ENCODE measurements around the gene IFT20. TPM values are rescaled to one million over a fixed set of nuclear protein-coding genes. Genes with fewer than 3 reads are reported as not detected.
A peak's percentile ranks its signal among the peaks of the same experiment; 100 is the strongest.

Gene IFT20
- total and polyA plus RNA-seq, 10 of the 15 experiments (the other 5 are each of a cell fraction or from before 2014, with no cell fraction given) = 9.4 to 38.2 (median 19.1) TPM

DNA sequence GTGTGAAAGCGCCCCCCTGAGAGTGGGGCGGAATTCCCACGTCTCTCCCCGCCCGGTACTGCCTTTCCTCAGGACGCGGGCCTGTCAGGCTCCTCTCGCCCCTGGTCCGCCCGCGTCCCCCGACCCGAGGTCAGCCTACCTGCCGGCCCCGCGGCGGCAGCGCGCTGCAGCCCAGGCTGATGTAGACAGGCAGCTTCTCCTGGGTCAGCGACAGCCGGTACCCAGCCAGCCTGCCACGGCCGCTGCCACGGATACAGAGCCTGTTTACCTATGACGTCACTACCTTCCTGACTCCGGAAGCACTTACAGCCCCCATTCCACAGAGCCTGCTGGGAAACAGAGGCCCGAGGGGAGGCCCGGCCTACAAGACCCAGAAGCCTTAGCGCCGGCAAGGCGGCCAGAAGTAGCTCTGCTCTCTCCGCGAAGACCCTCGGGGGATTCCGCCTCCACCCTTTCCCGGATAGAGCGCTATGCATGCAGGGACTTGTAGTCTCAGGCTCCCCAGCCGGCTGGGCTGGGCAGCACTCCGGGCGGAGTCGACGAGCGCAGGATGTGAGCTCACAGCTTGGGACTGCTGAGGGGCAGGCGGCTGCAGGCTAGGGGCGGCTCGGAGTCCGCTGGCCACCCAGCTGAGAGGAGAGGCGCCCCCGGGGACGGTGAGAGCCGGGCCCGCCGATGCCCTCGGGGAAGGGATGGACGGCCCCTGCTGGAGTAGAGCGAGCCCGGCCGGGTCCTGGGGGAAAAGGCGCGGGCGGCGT lies at the start of gene IFT20, which contains the start of gene TNFAIP1 (continued):
- no peak for TF ChIP-seq CBFB (IDR thresholded peaks at IDR 0.05; ENCODE audit: low read depth)
- TF ChIP-seq TCF7 (IDR thresholded peaks at IDR 0.05; ENCODE audit: borderline replicate concordance) = no peak
- TF ChIP-seq WRNIP1 (IDR thresholded peaks at IDR 0.05; ENCODE audit: borderline replicate concordance, low read depth, low read length) = no peak
- TF ChIP-seq NFXL1 (IDR thresholded peaks at IDR 0.05; ENCODE audit: borderline replicate concordance) = no peak
- TF ChIP-seq FOXK2 (IDR thresholded peaks at IDR 0.05) = peak; percentile 95
- peak; percentile 73; the same call in 1 of the 2 replicates for TF ChIP-seq POLR2AphosphoS5 (IDR thresholded peaks at IDR 0.05; ENCODE audit: low read length)
- TF ChIP-seq TAF1 (IDR thresholded peaks at IDR 0.05; ENCODE audit: borderline replicate concordance, low read depth, low read length) = peak; percentile 15
- TF ChIP-seq MYB (IDR thresholded peaks at IDR 0.05; ENCODE audit: borderline replicate concordance, low read depth, low read length) = no peak
- no peak for TF ChIP-seq NFYA (IDR thresholded peaks at IDR 0.05; ENCODE audit: borderline replicate concordance, low read depth, low read length)
- peak; percentile 90; the same call in 1 of the 2 replicates for TF ChIP-seq TARDBP (IDR thresholded peaks at IDR 0.05; ENCODE audit: borderline replicate concordance)
- no peak for TF ChIP-seq NFYB (IDR thresholded peaks at IDR 0.05; ENCODE audit: insufficient read depth, low read depth, low read length)
- no peak for TF ChIP-seq MEF2A (IDR thresholded peaks at IDR 0.05; ENCODE audit: insufficient read depth, low read depth, low read length)
- TF ChIP-seq ZBTB33 (IDR thresholded peaks at IDR 0.05) = no peak
- TF ChIP-seq SRF (IDR thresholded peaks at IDR 0.05; ENCODE audit: low read depth in 2 of 2, low read length in 2 of 2) = no peak
- TF ChIP-seq, protein P1, sequence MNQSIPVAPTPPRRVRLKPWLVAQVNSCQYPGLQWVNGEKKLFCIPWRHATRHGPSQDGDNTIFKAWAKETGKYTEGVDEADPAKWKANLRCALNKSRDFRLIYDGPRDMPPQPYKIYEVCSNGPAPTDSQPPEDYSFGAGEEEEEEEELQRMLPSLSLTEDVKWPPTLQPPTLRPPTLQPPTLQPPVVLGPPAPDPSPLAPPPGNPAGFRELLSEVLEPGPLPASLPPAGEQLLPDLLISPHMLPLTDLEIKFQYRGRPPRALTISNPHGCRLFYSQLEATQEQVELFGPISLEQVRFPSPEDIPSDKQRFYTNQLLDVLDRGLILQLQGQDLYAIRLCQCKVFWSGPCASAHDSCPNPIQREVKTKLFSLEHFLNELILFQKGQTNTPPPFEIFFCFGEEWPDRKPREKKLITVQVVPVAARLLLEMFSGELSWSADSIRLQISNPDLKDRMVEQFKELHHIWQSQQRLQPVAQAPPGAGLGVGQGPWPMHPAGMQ (IDR thresholded peaks at IDR 0.05; ENCODE audit: borderline replicate concordance) = no peak
- peak; percentile 95 for TF ChIP-seq KLF5 (IDR thresholded peaks at IDR 0.05; ENCODE audit: partially characterized antibody)
- peak; percentile 97 for TF ChIP-seq SIX5 (IDR thresholded peaks at IDR 0.05; ENCODE audit: low read depth, low read length, severe bottlenecking)
- TF ChIP-seq, protein P2, sequence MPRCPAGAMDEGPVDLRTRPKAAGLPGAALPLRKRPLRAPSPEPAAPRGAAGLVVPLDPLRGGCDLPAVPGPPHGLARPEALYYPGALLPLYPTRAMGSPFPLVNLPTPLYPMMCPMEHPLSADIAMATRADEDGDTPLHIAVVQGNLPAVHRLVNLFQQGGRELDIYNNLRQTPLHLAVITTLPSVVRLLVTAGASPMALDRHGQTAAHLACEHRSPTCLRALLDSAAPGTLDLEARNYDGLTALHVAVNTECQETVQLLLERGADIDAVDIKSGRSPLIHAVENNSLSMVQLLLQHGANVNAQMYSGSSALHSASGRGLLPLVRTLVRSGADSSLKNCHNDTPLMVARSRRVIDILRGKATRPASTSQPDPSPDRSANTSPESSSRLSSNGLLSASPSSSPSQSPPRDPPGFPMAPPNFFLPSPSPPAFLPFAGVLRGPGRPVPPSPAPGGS (IDR thresholded peaks at IDR 0.05; ENCODE audit: borderline replicate concordance, insufficient read depth, low read depth, low read length, poor library complexity, severe bottlenecking) = no peak
- TF ChIP-seq ATF2 (IDR thresholded peaks at IDR 0.05; ENCODE audit: low read length) = peak; percentile 99
- TF ChIP-seq YBX1 (IDR thresholded peaks at IDR 0.05) = no peak
- TF ChIP-seq TBL1XR1 (IDR thresholded peaks at IDR 0.05; ENCODE audit: low read depth, low read length) = peak; percentile 91
- peak; percentile 46 to 87 for TF ChIP-seq EGR1 (IDR thresholded peaks at IDR 0.05; ENCODE audit: borderline replicate concordance in 1 of 2, low read depth in 2 of 2, low read length in 2 of 2)
